ENCODE data around the gene ITGA1.

The ITGA1 gene

DNA sequence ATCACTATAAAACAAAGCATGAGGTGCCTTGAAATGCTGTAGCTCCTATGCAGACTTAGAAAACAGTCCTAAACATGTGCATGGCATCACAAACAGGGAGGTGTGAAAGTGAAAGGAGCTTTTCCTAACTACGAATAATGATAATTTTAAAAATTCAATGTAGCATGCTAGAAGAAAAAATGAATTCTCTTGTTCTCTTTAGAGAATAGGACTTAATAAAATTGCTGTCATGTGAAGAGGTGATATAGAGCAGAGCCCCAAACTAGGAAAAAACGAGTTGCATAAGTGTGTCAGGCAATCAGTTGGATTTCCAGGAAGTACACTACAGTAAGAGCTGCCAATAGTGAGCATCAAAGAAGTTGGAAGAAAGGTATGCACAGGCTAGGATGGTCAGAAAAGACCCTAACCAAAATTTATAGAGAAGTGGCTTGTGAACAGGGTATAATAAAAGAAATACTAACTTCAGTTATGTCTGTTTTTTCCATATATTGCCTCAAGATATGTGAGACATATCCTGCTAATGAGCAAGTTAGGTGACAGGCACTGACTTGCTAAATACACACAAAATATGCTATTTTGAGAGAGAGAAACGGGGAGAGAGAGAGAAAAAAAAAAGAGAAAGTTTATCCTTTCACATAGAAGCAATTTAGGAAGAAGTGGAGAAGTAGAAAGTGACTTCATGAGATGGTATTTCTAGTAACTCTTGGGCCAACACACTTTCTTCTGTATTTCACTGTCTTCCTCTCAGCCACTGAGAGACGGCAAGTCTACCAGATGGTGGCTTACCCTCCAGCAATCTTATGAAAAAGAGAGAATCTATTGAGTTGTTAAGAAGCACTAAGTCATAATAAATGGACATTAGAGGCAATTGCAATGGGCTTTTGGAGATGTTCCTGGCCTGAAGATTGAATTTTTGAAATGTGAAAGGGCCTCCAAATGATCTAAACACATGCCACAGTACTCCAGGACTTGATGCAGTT is 219.5 kb downstream of the ITGA1 start:
- DNase-seq, result no peak

DNA sequence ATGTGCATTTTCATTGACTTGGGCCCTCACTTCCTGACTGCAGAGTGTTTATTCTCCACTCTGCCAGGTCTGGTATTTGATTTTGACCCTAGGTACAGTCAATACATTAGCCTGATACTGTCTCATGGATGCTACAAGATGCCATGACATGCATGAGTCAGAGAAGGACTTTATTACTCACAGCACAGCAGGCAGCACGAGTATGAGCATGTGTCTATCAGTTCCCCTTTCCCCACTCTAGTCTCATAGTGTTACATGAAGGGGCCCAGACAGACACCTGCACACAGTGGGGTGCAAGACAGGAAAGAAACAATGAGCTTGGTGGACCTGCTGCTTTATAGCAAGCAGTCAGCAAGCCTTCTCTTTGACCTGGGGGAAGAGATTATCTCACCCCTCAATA is 221.0 kb downstream of the ITGA1 start:
- DNase-seq, result peak; percentile 18 to 32
